Left ventricle myocardium superior (tissue), 1 donor: ENCODE results near the gene CFAP58. TPM values are rescaled to one million over a fixed set of nuclear protein-coding genes. Genes with fewer than 3 reads are reported as not detected.
"Not testable (repeated sequence)": the region's sequence is repeated elsewhere in the genome, so short reads cannot be mapped to it uniquely, and the experiment has no call there.

Experiments
- ATAC-seq: fragments of 200-7000 bp; cut with Tn5 transposase; one replicate; pipeline ENCODE4 v1.9.1; 2020; ENCODE audit warnings: mild to moderate bottlenecking, moderate library complexity
- DNase-seq: peaks from one replicate; pipeline ENCODE4 v3.0.0-alpha.2; 2020
- intact Hi-C: fragments of 100-400 bp; cut with micrococcal nuclease; formaldehyde crosslinking; loops from one replicate; pipeline ENCODE4 v1.11.0; 2022
- total RNA-seq: library from RNA; stranded (reverse); fragmentation: NEBNext Ultra II Directional; extraction: Animal tissue kit (Norgen Biotek cat#: 25700); gene quantifications from one replicate; pipeline ENCODE4 v1.2.1, GENCODE V29; 2021
- donor health status: DM: no; HTN: yes; CAD: no; lungs with severe emphysema.

The CFAP58 gene
- total RNA-seq, 1 donor from 2014 or later = 1.2 TPM

DNA sequence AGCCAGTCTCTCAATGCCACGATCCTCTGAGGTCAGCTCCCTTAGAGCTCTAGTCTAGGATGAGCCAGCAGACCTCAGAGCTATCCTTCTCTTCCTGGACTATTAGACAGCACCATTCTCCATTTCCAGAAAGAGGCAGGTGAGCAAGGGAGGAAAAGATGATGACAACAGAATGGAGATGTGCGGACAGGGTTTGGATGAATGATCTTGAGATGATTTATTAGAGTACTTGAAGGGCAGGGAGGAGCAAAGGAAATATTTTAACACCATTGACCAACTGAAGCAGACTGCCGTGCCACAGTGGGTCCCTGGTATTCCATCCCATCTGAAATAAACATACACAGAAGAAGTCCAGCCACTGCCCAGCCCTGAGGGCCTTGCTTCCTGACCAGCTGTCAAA, 94.3 kb downstream of the CFAP58 start:
- ATAC-seq (no peak), DNase-seq (no peak)
- intact Hi-C loops = no loop called here

DNA sequence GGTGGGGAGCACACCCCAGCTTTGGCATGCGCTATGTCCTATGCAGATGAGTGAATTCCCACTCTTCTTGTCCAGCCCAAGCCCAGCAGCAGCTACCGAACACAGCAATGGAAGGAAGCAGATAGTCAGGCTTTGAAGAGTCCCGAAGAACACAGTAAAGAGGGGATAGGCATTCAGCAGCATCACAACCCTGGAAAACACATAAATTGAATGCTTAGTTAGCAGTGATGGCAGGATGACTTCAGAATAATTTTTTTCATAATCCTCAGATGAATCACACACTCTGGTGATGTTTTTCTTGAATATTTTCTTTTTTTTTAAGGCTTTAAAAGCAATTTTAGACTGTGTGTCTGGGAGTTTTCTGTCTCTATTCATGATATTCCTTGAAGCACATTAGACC, 95.8 kb downstream of the CFAP58 start:
- DNase-seq (no peak), ATAC-seq (no peak)
- intact Hi-C loops = no loop called here

DNA sequence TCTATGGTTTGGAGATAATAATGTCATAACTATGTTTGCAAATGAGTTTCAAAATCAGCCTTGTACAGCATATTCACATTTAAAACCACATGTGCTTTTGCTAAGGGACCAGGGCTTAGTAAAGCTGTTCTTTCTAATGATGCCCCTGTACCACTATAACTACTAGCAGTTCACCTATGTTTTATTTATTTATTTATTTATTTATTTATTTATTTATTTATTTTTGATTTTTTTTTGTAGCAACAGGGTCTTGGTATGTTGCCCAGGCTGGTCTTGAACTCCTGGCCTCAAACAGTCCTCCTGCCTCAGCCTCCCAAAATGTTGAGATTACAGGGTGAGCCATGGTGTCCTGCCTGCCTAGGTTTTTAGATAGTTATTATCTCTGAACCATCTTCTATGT, 96.9 kb downstream of the CFAP58 start:
- no peak for DNase-seq
- ATAC-seq = no peak
- intact Hi-C loops = no loop called here

DNA sequence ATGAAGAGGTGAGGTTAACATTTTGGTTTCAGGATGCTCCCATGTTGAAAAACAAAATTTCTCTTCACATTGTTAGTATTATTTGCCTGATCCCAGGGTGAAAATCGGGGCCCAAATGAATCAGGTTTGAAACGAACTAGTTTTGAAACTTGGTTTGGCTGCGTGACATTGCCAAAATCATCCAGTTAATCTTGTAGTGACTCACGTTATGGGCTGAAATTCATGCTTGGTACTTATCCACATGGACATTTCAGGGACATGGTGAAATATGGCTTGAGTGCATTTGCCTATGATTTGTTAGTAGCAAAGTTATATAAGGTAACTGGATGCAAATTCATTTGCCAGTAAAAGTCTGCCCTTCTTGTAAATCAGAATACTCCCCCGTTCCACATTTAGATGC, 97.3 kb downstream of the CFAP58 start:
- ATAC-seq (no peak), DNase-seq (no peak)
- intact Hi-C loops = no loop called here

DNA sequence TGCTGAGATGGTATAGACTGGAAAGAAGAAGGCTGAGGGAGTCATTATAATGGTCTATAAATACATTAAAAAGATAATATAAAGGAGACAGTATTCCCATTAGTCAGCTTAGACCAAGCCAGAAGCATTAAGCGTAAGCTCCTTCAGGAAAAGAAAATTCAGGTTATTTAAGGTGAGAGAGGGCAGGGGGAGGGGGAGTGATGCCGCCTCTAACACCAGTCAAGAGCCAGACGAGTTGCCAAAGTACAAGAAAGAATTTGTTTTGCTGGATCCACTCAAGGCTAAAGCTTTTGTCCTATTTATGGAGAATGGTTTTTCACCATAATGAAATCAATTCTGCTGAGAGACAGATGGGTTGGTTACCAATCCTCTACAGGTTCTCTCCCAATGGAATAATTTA, 99.3 kb downstream of the CFAP58 start:
- intact Hi-C loops = no loop called here
- DNase-seq = no peak
- ATAC-seq = no peak

DNA sequence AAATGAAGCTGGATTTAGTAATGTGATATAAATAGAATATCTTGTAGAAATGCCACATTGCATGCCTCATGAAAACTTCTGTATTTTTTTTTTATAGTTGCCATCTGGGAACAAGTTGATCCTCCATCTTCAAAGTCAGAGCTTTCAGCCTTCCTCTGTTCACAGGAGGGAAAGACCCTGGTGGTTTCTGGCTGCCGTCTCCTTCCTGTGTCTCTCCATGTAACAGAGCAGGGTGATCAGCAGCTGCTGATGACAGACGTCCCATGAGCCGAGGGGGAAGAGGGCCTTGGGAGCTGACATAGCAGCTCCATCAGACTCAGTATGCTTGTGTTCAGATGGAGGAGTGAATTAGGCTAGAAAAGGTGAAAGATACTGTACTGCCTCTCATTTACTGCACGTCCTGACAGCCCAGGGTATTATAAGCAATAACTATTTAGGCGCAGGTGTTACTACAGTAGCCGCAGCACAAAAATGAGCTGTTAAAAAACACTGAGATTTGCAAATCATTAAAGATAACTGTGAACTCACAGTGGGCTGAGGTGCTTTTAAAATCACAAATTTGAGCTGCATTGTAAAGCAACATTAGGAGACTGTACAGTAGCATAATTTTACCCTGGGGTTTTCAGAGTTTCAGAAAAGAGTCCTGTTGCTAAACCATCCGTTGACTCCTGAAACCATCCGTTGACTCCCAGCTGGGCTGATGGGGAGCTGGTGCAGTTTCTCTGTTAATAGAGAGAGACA, 103.3 kb downstream of the CFAP58 start:
- ATAC-seq (no peak), DNase-seq (no peak)
- intact Hi-C loops = no loop called here

DNA sequence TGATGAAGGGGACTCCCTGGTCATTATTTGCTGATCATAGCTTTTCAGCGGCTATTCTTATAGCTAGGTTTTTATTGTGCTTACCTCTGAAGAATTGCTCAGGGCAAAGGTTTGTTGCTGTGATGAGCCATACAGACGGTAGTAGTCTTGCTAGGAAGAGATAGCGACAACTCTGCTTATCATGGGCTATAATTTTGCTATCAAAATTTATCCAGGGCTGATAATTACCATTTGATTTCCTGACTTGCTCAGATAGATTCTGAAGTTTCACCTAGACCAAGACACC, 103.9 kb downstream of the CFAP58 start:
- intact Hi-C loops = no loop called here
- ATAC-seq = no peak
- DNase-seq = no peak

DNA sequence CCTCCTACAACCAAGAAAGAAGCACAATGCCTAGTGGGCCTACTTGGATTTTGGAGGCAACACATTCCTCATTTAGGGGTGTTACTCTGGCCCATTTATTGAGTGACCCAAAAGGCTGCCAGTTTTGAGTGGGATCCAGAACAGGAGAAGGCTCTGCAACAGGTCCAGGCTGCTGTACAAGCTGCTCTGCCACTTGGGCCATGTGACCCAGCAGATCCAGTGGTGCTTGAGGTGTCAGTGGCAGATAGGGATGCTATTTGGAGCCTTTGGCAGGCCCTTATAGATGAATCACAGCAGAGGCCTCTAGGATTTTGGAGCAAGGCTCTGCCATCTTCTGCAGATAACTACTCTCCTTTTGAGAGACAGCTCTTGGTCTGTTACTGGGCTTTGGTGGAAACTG, 111.9 kb downstream of the CFAP58 start:
- not testable (repeated sequence) for DNase-seq, ATAC-seq

DNA sequence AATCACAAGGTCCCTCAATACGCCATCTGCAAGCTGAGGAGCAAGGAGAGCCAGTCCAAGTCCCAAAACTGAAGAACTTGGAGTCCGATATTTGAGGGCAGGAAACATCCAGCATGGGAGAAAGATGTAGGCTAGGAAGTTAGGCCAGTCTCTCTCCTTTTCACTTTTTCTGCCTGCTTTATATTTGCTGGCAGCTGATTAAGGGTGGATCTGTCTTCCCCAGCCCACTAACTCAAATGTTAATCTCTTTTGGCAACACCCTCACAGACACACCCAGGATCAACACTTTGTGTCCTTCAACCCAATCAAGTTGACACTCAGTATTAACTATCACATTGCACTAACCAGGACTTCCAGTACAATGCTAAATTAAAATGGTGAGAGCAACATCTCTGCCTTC, 115.2 kb downstream of the CFAP58 start:
- DNase-seq, ATAC-seq, intact Hi-C loops: not testable (repeated sequence)

More for the DNA sequence above, 111.9 kb downstream of the CFAP58 start:
- intact Hi-C loops = not testable (repeated sequence)

DNA sequence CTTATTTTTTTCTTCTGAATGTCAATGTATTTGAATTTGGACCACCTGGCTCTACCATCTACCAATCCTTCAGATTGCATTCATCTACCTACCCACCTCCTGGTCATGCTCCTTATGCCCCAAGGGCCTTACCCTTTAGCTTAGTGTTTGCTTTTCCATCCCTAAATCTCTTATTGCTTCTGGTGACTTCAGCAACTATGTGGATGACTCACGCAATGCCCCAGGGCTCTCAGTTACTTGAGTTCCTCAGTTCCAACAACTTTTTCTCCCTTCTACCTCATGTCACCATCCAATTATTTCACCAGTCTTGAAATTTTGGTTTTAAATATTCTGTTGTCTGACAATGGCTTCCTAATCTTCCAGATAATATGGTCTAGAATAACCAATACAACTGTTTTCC, 118.9 kb downstream of the CFAP58 start:
- no peak for ATAC-seq
- no peak for DNase-seq
- intact Hi-C loops = no loop called here

DNA sequence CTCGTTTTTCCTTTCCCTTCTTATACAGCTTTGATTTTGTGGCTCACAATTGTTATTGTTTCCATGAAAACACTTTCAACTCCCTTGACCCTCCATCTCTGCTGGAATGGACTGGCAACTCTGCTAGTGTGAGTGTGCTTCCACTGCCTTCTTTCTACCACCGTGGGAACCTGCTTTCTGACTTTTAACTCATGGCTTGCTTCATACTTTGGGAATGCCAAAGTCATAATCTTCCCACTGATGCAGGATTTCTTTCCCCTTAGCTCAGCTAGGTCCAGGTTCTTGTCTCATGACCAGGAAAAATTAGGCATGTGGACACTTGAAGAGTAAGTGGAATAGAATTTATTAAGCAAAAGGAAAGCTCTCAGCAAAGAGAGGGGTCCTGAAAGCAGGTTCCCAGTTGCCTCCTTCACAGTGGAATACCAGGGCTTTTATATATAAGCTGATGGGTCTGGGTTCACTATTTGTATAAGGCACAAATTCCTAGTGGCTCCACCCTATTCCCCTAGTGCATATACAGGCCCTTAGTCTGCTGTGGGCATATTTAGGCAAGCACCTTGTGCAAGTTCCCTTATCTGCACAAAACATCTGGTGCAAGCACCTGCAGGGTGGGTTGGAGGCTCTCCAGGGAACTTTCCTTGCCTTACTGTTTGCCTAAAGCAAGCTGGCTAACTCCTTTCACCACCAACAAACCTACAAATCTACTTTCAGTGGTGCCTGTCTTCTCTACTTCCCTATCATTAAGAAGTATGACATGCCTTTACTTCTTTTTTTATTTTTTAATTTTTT, 119.5 kb downstream of the CFAP58 start:
- DNase-seq (no peak), ATAC-seq (no peak)
- intact Hi-C loops = no loop called here

DNA sequence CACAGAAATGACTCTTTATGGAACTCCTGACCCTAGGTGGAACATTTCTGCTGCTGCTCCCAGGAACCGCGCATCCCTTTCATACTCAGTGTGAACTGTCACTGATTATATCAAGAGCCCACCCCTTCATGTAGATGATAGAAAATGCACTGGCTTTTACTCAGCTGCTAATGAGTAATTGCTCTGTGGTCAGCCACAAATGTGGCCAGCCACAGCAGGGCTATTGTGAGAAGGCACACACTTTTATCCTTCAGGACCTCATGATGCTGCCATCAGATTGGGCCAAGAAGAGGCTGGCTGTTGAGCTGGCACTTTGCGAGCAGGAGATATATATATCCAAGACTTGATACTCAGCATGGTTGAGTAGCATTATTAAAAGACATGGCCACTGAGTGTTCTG, 124.7 kb downstream of the CFAP58 start:
- no peak for ATAC-seq
- intact Hi-C loops = no loop called here
- DNase-seq = no peak

DNA sequence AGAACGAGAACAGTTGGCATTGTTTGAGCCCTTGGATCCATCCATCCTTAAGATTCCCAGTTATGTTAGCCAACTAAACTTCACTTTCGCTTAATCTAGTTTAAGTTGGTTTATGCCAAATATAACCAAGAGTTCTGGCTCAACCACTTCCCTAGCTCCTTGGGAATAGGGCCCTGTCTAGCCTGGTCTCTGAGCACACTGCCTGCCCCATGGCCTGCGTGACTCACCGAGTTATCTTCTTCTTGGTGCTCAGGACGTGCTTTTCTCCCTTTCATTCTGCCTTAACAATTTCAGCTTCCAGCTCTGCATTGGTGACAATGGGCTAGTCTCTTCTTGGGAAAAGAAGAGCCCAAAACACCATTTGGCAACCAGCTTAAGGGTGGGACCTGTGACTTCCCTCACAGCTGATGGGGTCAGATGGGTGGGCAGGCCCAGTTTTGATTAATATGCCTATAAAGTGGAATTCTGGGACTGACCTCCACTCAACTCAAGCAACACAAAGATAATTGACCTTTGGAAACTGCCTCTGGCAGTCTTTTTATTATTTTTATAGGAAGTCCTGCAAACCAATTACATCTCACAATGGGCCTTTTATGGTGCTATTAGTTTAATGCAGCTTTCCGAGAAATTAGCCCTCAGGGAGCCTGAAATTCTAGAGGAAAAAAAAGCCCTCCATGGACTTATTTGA, 126.4 kb downstream of the CFAP58 start:
- DNase-seq (no peak), ATAC-seq (no peak)
- intact Hi-C loops = no loop called here

DNA sequence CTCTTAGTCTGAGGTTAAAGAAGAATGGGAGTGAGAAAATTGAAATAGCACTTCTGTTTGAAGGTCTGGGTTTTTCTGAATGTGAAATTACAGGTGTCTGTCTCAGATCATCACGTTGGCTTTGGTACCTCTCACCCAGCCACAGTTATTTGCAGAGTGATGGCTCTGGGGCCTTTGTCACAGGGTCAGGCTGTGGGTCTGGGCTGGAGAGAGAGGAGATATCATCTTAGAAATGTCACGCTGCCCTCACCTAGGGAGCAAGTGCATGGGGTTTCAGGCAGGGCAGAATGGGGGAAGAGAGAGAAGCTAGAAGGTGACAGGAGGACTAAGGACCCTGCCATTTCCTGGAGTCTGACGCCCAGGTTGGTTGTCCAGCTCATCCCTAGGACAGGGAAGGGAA, 127.2 kb downstream of the CFAP58 start:
- DNase-seq = no peak
- no peak for ATAC-seq
- intact Hi-C loops = no loop called here

DNA sequence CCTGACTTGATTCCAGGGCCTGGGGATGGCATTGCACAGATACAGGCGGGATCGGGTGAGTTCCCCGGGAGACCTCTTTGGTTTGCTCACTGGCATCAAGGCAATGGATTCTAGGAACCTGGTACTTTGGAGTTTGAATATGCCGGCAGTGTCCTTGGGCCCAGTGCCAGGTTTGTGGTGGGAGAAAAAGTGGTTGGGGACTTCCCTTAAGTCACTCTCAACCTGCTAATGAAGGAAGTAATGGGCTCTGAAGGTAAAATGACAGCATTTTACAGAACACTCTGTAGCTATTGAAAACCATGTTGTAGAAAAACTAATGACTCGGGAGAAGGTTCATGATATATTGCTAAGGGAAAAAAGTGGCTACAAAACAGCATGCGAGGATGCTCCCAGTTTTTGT, 129.9 kb downstream of the CFAP58 start:
- ATAC-seq (no peak), DNase-seq (no peak)
- intact Hi-C loops = no loop called here

DNA sequence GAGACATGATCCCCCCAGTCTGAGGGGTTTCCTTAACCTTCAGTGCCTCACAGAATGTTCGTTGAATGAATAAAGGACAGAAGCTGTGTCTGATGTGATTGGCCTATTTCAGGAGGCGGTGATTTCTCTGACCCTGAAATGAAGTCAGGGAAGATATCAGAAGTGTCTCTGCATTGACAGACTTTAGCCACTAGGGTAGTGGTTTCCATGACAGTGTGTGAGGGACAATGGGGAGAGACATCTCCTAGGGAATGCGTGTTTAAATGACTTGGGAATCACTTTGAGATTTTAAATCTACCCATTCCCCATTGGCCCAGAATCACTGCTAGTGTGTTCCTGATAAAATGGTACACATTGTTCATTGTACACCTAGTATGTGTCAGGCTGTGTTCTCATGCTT, 132.0 kb downstream of the CFAP58 start:
- DNase-seq (no peak), ATAC-seq (no peak)
- intact Hi-C loops = no loop called here

DNA sequence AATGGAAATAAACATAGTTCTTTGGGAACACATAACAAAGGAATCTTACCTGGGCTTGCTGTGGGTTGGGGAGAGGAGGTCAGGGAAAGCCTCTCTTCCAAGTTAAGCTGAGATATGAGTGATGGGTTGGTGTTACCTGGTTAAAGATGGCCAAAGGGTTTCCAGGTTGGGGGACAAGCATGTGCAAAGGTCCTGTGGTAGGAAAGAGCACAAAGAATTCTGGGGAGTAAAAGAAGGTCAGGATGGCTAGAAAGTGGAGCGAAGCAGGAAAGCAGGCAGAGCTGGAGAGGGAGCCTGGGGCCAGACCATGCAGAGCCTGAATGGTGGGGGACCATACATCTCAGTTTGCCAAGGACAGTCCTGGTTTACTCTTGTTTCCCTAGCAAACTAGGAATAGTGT, 133.2 kb downstream of the CFAP58 start:
- ATAC-seq (no peak), DNase-seq (no peak)
- intact Hi-C loops = no loop called here

DNA sequence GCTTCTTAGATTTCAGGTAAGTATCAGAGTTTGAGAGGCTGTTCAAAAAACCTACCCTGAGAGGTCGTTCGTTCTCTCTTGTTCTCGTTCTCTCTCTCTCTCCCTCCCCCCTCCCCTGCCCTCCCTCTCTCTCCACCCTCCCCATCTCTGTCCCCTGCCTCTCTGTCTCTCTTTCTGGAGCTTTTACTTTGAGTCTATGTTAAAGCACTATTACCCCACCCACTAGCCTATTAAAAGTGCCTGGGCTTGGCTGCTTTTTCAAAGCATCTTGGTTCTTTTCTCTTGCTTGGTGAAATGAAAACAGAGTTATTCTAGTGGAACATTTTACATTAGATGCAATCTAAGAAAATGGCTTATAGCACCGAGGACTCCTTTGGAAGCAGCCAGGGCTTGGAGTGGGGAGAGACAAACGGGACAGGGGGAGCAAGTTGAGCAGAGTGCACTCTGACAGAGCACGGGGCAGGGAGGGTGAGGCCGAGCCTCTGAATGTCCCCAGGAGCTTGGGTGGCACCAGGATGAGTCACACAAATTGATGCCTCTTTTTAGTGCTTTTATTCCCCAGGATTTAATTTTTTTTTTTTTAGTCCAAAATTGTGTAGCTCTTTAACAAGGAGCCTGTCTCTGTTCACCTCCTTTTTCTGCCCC, 134.3 kb downstream of the CFAP58 start:
- intact Hi-C loops = no loop called here
- no peak for DNase-seq
- no peak for ATAC-seq

DNA sequence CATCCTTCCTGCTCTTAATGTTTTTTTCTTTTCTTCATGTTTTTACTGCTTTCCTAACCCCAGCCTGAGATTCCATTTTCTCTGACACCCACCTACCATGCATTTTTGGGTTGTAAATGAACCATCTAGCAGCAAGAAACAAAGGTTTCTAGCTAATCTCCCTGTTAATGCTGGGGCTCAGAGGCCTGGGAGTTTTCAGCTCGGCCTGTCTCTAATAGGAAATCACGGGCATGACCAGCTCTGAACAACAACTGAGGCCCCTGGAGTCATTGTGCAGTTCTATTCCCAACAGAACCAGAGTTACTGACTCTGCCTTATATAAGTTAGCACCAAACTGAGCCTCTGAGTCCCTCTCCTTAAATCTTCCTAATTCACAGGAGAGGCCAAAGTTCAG, 134.8 kb downstream of the CFAP58 start:
- intact Hi-C loops = no loop called here
- ATAC-seq = no peak
- DNase-seq = no peak

DNA sequence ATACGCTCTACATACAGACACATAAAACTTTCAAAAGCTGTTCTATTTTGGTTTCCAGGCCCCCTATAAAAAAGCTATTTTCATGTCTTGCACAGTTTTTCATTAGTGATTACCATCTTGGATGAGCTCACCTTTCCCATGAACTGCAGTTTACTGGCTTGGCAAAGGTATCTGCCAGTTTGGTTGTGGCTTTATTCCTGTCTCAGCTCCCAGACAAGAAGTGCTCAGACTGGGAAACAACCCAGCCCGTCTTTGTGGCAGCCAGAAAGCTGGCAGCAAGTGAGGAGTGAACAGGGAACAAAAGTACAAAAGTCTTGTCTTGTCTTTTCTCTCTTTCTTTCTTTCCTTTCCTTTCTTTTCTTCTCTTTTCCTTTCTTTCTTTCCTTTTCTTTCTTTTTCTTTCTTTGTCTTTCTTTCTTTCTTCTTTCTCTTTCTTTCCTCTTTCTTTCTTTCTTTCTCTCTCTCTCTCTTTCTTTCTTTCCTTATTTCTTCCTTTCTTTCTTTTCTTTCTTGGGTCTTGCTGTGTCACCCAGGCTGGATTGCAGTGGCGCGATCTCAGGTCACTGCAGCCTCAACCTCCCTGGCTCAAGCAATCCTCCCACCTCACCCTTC, 138.8 kb downstream of the CFAP58 start:
- DNase-seq = peak; percentile 39
- ATAC-seq = peak; percentile 95
- intact Hi-C loops = no loop called here
